Tongue (tissue), 2 donors: ENCODE measurements around the gene SMG7. TPM values are rescaled to one million over a fixed set of nuclear protein-coding genes. Genes with fewer than 3 reads are reported as not detected.

ENCODE experiments used
- DNase-seq: peaks from one replicate; pipeline ENCODE4 v3.0.0-alpha.2; 2015
- total RNA-seq: library from RNA; depleted of rRNA; stranded (reverse); fragments of >200 nt; gene quantifications from one replicate; pipeline ENCODE4 v1.2.3, GENCODE V29; 2014

The SMG7 gene
- total RNA-seq, 1 donor from 2014 or later, result 66.7 TPM

DNA sequence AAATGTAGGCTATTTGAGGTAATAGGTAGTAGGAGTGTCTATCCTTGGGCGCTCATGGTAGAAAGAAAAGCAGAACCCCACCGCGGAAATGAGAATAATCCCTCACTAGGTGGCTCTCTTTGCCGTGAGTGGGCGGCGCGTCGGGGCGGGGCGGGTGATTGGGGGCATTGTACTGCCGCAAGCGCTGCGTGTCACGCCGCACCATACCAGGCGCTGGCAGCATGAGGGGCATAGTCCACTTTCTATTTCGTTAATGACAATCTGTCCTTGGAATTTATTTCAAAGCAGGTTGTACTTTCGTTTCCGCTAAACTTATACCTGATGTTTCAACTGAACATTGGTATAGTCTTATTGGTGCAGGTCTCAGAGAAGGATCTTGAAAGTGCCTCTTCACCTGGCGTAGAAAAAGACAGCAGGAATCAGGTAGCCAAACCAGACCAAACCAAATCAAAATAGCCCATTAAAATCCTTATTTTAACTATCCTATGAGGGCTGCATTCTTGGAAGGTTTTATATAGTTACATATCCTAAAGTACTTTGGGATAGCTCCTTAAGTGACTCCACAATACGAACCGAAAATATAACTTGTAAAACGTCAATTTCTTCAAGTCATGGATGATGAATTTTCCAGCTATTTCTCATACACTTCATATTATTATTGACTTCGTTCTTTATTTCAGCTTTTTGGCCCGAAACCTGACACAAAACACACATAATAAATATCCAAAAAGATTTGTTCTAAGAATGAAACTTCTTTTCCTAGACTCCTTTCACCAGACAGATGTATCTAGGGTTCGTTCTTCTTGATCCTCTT lies 1.9 kb upstream of the SMG7 start:
- peak; percentile 88 for DNase-seq

DNA sequence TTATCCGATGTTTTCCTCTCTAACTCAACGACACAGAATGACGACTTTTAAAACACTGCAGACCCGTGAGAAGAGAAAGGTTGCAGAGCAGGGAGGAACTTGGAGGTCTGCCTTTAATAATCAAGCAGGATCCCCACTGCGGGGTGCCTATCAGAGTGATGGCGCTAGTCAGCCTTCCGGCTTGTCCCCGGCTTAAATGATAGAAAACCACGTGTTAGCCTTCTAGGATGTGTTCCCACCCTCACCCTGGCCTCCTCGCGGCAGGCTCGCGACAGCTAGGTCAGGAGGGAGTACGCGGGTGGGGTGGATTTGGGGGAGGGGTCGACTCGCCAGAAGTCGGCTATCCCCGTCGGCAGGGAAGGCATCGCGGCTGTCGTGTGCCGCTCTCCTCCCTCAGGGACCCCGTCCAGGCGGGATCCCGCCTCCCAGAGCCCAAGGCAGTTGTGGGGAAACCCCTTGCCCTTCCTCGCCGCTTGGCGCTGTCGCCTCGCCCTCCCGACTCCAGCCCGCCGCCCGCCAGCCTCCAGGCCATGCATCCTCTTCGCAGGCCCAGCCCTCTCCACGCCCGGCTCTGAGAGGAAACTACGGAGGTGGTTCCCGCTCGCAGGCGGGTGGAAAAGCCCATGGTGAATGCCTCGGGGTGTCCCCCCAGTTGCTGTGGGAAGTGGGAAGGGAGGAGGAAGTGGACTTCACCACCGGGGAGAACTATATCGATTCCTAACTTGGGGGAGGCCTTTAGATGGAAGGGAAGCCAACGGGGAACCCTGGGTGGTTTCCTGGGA lies 1.1 kb upstream of the SMG7 start:
- peak; percentile 89 for DNase-seq

DNA sequence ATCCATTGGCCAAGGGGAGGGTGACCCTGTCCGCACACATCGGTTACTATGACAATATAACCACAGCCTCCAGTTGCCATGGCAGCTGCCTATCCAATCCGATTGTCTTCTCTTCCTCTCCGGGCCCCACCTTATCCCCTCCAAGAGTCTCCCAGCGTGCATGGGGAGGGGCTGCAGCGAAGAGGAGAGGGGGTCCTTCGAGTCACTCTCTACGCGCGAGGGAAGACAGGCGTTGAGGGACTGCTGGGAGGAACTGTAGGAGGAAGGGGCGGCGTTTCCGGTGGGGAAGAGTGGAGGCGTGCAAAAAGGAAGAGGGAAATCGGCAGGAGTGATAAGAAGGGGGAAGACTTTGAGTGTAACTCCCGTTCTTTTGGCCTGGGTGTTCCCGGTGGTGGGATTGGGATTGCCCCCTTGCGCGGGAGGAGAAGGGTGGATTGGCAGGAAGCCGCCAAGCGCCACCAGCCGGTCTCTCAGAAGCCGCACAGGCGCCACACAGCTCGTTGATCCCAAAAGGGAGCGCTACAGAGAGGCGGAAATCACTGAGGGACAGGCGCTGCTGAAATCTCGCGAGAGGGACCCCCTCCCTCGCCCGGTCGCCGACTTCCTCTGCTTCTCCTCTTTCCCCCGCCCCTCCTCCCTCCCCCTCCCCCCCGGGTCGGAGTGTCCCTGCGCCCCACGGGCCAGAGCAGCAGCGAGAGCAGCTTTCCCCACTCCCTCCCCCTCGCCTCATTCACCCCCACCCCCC lies 384 bp upstream of the SMG7 start:
- peak; percentile 99 for DNase-seq

DNA sequence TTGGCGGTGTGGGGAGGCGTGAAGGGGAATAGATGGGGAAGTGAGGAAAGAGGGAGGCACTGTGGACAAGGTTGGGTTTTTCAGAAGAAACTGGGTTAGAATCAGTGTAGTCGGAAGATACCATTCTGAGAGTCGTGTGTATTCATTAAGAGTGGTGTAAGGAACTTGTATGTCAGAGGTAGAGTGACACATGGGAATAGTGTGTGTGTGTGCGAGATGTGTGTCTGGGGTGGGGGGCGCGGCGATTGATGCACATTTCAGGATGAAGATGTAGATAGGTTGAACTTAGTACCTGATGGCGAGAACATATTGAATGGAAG lies 878 bp downstream of the SMG7 start:
- DNase-seq, result no peak

DNA sequence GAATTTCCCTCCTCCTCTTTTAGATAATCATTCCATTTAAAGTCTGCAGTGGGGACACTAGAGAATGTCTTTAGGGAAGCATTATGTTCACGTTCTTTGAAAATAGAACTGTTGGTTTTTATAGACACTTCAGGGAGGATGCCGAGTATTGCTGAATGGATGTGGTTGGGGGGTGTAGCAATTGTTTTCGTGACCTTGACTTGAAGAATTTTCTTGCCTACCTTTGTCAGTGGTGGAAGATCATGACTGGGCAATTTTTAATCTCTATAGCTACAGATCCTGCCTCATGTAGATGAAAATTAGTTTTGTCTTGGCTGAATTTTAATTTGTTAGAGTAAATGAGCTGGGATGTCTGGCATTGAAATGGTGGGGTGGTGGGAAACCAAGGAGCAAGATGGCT lies 3.8 kb downstream of the SMG7 start:
- DNase-seq, result no peak

DNA sequence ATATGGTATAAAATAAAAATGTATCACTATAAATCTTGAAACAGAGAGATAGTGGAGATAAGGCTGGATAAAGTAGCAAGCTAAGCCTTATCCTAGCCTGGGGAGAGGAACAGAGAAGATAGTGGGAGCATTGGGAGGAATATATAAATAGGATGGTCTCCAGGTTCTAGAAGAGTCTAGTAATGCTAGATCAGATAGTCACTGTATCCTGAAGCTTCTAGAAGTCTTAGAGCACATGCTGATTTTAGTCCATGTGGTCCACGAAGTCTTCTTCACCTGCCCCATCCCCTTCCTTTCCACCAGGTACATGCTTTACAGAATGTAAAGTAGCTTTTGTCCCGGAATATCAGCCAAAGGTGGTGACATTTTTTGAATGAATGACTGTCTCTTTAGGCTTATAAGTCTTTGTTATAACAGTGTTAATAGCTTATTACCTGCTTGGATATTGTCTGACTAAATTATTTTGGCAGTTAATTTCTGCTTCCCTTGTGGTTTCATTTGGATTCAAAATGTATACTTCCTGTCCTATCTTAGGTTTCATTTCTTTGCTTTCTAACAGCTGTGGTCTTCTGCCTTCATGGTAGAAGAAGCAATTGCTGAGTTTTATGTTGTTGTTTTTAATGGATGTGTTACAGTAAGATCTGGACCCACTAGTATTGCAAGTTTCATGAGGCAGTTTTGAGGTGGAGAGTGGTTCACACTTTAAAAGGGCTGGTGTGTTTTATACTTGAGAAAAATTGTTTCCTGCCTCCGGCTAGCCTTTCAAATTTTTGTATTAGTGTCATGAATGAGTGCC lies 5.9 kb downstream of the SMG7 start:
- DNase-seq, result no peak

DNA sequence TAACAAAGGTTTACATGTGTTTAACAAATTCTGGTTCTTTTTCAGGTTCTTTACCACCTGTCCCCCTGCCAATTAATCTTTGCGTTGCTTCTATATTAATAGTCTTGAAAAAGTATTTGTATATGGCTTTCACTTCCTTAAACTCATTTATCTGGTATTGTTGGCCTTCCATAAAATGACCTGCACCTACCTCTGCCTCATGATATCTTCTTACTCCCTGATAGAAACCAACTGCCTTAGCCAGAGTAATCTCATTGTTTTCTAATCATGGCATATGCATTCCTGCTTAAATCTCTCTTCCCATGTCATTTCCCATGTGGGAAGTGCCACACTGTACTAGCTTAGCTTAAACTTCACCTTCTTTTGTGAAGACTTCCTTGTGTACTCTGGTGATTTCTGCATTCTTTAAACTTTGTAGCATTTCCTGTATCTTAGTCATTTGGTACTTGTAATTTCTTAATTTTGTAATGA lies 8.7 kb downstream of the SMG7 start:
- DNase-seq, result no peak

DNA sequence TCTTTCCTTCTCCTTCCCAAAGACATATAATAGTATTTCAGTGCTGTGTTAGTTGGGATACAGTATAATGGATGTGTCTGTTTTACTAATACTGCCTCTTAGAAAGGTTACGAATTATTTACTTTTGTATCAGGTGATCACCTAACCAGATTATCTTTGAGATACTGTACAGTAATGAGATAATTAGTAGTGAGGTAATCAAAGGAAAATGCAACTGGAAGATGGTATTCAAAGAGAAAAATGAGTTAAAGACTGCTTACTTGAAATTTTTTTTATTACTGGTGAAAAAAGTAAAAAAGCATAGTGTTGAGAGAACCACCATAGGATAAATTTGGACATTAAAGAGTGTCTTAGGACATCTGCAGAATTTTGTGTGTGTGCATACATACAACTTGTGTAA lies 10.9 kb downstream of the SMG7 start:
- DNase-seq, result no peak

DNA sequence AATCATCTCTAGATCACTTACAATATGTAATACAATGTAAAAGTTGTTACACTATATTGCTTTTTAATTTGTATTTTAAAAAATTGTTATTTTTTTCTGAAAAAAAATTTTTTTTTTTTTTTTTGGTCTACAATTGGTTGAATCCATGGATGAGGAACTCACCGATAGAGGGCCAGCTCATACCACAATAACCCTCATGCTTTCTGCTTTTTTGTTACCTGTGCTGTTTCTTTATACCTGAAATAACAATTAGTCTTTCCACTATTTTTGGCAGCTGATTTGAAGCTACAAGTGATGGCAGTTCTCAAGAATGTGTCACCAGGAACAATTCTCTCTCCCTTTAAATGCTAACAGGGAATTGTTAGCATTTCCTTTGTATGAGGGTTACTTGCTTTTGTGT lies 12.0 kb downstream of the SMG7 start:
- DNase-seq, result no peak

DNA sequence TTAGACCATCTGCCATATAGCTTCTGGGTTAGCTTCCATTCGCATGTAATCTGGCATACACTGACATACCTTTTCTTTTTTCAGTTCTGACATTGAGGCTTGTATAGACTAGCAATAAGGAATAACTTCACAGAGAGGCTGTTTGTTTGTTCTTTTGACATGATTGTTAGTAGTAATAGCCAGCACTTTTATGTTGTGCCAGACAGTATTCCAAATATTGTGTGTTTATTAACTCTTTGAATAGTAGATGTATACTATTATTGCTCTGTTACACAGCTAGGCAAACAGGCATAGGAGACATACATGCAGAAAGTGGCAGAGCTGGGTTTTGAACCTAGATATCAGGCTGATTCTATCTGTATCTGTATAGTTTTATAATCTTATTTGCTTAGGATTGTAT lies 12.6 kb downstream of the SMG7 start:
- no peak for DNase-seq

DNA sequence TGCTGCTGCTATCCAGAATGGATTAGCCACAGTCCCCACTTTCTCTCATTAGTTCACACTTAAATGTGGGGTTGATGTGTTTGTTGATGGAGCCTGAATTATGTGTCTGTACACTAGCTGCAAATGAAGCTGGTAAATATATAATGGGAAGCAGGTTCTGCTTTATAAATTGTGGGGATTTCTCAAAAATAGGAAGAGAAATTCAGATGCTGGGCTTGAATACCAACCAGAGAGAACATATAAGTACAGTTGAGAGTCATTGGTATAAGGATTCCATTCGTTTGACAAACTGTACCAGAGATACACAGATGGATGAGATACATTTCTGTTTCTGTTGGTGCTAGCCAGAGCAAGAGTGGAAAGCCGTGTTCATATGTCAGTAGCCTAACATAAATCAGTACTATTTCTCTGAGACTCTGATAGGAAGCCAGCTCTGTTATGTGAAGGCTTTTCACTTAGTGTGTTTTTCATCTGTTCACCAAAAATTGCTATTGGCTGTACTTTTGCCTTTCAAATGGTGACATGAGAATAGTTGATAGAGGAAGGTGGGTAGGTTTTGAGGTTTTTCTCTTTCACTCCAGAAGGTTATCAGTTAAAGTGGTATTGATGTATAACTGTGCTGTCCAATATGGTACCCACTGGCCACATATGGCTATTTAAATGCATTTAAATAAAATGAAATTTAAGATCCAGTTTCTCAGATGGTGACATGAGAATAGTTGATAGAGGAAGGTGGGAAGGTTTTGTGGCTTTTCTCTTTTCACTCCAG lies 15.6 kb downstream of the SMG7 start:
- DNase-seq, result no peak

DNA sequence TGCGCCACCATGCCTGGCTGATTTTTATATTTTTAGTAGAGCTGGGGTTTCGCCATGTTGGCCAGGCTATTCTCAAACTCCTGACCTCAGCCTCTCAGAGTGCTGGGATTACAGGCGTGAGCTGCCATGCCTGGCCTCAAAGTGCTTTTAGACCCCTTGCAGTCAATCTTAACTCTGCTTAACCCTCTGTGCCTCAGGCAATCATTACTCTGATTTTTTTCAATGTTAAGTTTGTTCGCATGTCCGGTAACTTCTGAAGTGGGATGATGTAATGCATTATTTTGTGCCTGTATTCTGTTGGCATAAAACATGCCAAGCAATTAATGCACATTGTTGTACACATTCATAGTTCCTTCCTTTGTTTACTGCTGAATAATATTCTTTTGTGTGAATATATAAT lies 18.6 kb downstream of the SMG7 start:
- DNase-seq, result no peak

DNA sequence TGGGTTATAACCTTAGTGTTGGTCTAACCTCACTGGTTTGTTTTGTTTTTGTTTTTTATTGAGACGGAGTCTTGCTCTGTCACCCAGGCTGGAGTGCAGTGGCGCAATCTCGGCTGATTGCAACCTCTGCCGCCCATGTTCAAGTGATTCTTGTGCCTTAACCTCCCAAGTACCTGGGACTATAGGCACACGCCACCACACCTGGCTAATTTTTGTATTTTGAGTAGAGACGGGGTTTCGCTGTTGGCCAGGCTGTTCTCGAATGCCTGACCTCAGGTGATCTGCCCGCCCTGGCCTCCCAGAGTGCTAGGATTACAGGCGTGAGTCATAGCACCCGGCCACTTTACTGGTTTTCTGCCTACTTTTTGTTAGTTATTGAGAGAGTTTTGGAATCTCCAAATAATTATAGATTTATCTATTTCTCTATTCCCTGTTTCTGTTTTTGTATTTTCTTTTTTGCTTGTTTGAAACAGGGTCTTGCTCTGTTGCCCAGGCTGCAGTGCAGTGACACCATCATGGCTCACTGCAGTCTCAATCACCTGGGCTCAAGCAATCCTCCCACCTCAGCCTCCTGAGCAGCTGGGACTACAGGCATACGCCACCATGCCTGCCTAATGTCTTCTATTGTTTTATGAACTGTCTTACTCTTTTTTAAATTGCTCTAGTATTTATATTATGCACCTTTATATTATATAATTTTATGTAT lies 21.4 kb downstream of the SMG7 start:
- no peak for DNase-seq

DNA sequence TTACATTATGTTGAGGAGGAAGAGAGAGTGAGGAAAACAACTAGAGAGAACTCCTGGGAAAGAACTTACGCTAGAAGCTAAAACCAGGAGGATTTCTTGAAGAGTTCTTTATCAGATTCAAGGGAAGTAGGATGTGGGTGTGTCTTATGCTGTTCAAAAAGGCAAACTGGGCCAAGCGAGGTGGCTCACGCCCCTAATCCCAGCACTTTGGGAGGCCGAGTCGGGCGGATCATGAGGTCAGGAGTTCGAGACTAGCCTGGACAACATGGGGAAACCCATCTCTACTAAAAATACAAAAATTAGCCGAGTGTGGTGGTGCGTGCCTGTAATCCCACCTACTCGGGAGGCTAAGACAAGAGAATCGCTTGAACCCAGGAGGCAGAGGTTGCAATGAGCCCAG lies 23.1 kb downstream of the SMG7 start:
- no peak for DNase-seq

DNA sequence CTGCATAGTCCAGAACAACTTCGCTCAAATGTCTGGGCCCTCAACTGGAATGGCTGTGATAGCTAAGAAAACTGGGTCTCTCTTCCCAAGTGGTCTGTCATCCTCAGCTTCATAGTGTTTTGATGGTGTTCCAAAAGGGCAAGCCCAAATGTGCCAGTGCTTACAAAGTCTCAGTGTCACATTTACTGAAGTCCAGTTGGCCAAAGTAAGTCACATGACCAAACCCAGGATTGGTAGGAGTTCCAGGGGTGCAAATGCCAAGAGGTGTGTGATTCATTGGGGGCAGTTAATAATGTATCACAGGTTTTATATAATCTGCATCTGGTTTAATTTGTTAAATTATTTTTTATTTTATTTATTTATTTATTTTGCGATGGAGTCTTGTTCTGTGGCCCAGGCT lies 24.9 kb downstream of the SMG7 start:
- no peak for DNase-seq

DNA sequence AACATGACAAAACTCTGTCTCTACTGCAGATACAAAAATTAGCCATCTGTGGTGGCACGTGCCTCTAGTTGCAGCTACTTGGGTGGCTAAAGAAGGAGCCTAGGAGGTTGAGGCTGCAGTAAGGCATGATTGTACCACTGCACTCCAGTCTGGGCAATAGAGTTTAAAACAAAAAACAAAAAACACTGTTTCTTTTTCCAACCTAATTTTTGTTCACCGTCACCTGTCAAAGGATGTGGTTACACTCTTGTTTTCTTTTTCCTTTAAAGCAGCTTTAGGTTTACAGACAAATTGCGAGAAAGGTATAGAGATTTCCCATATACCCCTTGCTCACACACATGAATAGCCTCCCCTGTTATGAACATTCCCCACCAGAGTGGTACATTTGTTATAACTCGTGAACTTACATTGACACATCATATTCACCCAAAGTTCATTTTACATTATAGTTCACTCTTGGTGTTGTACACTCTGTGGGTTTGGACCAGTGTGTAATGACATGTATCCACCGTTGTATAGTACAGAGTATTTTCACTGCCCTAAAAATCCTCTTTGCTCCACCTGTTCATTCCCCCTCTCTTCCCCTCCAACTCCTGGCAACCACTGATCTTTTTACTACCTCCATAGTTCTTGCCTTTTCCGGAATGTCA lies 26.2 kb downstream of the SMG7 start:
- DNase-seq, result no peak

DNA sequence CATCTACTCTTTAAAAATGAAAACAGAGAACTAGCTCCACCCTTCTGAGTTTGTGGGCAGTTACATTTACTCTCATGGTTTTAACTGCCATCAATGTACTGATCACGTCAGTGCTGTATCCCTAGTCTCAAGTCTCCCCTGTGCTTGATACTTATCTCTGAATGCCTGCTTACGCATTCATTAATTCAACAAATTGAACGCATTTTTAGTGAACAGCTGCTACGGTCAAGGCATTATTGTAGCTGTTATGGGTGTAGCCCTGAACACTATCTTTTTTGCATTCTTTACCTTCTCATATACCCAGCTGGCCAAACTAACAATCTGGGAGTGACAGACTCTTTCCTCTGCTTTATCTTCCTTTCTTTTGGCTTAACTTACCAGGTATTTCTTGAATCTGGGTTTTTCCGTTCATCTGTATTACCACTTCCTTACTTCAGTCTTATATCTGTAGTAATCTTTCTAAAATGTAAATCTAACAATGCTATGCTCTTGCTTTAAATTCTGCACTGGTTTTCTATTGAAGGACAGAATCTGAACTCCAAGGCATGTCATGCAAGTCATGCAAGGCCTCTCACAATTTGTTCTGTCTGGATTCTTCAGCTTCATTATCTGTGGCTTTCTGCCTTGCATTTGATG lies 33.3 kb downstream of the SMG7 start:
- no peak for DNase-seq

DNA sequence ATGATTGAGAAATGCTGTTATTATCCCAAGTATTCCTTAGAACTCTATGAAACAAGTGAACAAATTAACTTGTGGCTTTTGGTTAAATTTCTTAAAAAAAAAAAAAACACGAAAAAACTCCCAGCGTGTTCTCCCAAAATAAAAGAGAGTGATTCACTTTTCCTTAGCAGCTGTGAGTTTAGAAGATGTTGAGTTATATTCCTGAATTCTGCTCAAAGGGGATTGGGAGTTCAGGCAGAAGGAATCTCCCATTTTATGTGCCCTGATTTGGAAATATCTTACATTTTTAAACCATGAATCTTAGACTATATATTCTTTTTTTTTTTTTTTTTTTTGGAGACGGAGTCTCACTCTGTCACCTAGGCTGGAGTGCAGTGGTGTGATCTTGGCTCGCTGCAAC lies 34.3 kb downstream of the SMG7 start:
- DNase-seq, result no peak

DNA sequence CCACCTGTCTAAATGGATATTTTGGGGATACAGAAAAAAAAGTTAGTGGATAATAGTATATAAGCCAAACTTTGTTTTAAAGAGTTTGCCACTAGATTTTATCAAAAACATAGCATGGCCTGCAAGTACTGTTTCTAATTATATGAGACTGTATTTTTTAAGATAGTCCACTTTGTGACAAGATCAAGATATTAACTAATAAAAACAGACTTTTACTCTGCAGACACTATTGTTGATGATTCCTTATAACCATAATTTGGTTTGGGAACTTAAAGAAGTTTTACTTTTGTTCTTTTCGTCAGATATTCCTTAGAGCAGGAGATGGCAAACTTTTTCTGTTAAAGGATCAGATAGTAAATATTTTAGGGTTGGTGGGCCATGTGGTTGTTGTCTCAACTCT lies 36.4 kb downstream of the SMG7 start:
- DNase-seq, result no peak

DNA sequence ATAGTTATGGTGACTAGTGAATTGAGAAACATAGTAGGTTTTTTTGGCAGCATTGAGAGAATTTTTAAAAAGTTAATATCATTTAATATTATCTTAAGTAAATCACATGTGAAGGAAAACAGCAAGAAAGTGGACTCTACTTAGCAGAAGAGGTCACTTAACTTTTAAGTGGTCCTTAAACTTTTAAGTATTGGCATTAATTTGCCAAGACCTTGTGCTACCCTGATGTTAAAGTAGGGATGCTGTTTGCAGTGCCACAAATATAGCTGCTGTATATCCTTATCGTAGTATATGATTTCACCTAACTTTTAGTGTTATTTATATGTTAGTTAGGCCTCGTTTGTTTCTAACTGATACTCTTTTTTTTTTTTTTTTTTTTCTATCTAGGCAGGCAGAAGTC lies 40.2 kb downstream of the SMG7 start:
- DNase-seq, result no peak
